HG03025 (cell line): ENCODE measurements around the gene TPSAB1.
"Not testable (repeated sequence)": the region's sequence is repeated elsewhere in the genome, so short reads cannot be mapped to it uniquely, and the experiment has no call there.

ENCODE experiments used
- ATAC-seq: cut with Tn5 transposase; IDR thresholded peaks from one replicate; pipeline ENCODE4 v1.9.1; 2021; ENCODE audit warnings: mild to moderate bottlenecking, moderate library complexity; ENCODE audit not compliant: unreplicated experiment, low FRiP score

The TPSAB1 gene

DNA sequence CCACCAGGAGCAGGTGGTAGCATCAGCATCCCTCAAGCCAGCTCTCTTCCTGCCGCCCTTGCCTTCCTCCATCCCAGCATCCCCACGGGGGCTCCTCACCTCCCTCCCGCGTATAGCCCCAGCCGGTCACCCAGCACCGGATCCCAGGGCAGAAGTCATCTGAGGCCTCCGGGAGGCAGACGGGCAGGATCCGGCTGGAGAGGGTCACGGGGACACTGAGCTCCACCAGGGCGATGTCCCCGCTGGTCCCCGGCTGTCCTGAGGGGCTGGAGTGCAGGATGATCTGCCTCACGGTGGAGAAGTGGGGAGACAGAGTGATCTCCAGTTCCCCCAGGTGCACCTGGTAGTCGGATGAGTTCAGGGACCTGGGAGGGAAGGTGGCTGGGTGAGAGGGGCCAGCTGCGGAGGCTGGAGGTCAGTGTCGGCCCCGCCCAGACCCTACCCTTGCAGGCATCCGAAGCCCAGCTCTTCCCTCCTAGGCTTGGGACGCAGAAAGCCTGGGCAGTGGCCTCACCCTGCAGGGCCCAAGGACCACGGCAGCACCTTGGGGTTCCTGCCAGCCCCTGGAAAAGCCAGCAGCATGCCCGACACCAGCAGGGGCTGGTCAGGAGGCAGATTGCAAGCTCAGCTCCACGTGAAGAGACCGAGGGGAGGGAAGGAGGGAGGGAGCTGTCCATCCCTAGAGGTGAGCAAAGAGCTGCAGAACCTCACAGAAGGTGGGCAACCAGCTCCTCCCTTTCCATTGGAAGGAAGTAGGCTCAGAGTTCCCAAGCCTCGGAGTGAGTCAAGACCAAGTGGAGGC is 17.8 kb upstream of the TPSAB1 start:
- ATAC-seq, result no peak

DNA sequence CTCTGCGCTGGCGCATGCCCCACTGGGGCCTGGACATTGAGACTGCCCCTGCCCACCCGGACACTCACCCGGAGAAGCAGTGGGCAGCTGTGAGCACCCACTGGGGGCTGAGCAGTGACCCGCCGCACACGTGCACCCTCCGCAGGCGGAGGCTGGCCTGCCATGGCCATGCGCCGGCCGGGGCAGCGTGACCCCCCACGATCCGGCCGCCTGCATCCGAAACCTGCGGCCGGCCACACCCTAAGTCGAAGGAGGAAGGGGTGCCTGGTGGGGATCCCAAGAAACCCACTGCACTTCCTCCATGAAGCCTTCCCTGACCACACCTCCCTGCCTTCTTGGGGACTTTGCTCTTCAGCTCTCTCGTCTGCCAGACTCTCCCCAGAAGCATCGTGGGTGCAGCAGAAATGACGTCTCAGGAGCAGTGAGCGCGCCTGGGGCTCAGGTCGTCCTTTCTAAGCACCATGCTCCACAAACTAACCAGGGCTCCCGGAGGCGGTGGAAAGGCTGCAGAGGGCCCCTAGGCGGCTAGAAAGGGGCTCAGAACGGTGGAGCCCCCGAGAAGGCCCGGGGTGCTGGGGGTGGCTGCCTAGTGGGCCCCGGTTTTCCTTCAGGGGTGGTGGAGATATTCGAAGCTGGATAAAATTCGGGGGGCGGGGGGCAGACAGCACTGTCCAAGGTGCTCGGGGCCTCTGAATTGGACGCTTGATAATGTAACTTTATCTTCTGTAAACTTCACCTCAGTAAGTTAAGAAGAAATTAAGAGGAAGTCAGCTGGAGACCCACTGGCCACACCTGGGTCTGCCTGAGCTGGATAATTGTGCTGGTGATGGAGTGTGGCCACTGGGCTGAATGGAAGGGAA is 16.9 kb upstream of the TPSAB1 start:
- ATAC-seq, result no peak

DNA sequence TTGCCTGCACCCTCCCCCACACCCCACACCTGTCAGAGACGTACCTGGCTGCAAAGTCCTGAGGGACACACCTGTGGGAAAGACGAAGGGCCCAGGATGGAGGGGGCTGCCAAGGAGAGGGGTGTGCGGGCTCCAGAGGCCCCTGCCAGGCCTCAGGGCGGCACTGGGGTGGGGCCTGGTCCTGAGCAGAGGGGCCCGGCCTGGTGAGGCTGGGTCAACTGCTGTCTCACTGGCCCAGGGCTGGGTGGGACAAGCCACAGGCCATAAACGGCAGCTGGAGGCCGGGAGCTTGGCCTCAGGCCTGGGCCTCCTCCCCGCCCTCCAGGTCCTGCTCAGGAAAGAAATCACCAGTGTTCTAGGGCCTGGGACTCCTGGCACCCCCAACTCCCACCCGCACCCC is 15.9 kb upstream of the TPSAB1 start:
- ATAC-seq, result no peak

GRCh38 chr16:1225051-1225451 is 15.5 kb upstream of the TPSAB1 start, which contains the start of gene TPSG1:
TSS of gene TPSG1 (minus strand) at chr16:1225268. CDS start at chr16:1225252, 16 bp downstream.
- ATAC-seq, result no peak

DNA sequence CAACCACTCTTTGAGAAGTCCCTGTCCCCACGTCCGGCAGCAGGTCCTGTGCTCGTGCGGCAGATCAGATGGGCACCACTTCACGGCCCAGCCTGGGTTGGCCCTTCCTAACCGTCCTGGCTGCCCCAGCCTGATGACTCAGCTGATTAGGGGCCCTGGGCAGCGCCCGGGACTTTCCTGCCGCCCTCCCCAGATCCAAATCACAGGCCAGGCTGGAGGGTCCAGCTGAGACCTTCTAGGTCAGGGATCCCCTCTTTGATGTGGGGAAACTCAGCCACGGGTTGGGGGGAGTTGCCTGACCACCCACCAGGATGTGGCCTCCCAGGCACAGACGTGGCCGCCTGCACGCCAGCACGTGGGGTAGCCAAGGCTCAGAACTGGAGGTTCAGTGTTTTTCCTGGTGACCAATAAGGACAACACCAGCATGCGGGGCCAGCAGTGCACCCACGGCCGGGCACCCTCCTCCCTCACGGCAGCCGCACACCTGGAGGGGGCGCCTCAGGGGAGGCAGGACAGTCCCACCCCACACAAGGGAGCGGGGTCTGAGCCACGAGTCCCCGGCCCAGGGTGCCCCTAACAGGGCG is 14.7 kb upstream of the TPSAB1 start:
- not testable (repeated sequence) for ATAC-seq

DNA sequence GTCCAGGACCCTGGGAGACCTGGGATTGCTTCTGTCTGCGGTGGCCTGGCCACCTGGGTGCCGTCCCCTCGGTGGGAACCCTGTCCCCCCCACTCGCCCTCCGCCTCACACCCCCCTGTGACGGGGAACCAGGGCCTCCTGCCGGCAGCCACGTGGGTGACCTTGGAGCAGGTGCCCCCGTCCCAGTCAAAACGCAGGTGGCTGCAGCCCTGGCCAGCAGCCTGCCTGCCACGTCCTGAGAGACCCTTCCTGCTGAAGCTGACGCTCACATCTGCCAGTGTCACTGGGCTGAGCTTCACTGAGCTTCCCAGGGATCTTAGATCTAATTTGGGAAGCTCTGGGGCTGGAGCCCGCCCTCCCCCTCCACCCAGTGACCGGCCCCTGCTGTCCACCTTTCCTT is 13.8 kb upstream of the TPSAB1 start:
- not testable (repeated sequence) for ATAC-seq

DNA sequence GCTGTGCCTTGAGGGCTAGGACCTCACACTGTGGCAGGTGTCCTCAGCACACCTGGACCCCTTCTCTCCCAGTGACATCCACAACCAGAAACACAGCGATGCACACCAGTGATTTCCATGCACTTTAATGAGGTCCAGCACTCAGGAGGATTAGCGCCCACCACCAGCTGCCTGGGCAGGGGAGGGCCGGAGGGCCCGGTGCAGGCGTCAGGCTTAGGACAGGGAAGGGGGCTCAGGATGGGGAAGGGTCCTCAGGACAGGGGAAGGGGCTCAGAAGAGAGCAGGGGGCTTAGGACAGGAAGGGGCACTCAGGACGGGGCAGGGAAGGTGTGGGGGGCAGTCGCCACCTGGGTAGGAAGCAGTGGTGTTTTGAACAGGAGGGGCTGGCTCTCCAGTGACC is 12.3 kb upstream of the TPSAB1 start:
- not testable (repeated sequence) for ATAC-seq

DNA sequence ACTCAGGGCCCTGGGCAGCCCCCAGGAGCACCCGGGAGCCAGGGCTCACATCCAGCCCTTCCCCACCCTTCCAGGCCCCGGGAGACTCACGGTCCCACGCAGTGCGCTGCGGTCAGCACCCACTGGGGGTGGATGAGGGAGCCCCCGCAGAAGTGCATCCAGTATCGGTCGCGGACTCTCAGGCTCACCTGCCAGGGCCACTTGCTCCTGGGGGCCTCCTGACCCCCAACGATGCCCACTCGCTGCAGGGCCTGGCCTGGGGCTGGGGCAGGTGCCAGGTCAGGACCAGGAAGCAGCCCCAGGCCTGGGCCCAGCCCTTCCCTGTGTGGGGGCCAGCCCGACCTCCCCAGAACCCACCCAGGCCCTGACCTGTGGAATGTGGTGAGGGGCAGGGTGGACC is 11.0 kb upstream of the TPSAB1 start:
- not testable (repeated sequence) for ATAC-seq

DNA sequence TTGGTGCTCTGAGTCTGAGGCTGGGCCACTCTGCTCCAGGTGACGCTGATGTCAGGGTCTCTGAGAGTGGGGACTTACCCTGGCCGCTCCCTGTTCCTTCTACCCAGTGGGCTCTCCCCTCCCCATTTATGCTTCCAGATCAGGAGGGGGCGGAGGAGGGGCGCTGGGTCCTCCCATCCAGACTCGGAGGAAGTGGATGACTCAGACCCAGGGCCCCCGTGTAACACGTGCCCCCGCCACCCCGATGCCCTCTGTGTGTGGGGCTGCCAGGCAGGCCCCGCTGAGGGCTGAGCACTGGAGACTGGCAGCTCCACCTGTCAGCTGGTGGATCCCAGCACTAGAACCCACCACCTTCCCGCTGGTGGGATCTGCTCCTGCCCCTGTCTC is 10.4 kb upstream of the TPSAB1 start, which contains the start of gene TPSB2:
Gene TPSB2 (minus strand): TSS at position 101 of the 387 bp plus-strand sequence. CDS start 233 bp downstream, outside the sequence.
- ATAC-seq, result not testable (repeated sequence)

GRCh38 chr16:1230471-1231212 is 9.9 kb upstream of the TPSAB1 start:
- not testable (repeated sequence) for ATAC-seq

- not testable (repeated sequence) for ATAC-seq
Observed at GRCh38 chr16:1231301-1231700, 9.2 kb upstream of the TPSAB1 start.

DNA sequence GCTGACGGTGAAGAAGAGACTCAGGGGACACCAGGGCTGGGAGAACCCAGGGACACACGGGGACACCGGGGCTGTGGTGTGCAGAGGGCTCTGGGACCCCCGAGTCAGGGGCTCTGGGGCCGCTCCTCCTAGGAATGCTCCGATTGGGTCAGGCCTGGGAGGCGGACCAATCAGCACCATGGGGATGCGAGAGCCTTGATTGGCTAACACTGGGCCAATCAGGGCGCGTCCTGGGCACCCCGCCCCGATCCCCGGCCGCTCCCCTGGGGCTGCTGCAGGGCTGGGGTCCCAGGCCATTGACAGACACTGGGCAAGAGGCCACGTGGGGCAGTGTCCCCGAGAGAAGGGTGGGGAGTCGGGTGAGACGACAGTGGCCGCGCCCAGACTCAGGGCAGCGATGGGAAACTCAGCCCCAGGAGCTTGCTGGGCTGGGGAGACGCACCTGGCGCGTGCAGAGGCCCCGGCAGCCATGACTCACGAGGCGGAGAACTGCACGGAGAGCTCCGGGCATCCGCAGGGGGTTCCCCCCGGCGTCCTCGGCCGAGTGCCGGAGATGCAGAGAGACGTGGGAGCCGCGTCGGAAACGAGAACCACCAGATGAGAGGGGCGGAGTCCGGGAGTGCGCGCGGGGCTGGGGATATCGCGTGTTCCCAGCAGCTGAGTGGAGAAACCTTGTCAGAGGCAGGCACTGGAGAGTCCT is 8.3 kb upstream of the TPSAB1 start:
- ATAC-seq, result not testable (repeated sequence)

- ATAC-seq, result not testable (repeated sequence)
Observed at GRCh38 chr16:1236659-1237058, 3.8 kb upstream of the TPSAB1 start.

- no peak for ATAC-seq
Observed at GRCh38 chr16:1237990-1238389, 2.5 kb upstream of the TPSAB1 start.

DNA sequence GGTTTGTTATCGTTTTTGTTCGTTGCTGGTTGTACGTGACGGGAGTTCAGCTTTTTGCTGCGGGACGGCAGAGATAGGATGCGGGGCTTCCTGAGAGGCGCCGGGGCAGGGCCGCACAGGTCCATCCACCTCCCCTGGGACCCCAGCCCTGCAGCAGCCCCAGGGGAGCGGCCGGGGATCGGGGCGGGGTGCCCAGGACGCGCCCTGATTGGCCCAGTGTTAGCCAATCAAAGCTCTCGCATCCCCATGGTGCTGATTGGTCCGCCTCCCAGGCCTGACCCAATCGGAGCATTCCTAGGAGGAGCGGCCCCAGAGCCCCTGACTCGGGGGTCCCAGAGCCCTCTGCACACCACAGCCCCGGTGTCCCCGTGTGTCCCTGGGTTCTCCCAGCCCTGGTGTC is 1.6 kb upstream of the TPSAB1 start:
- ATAC-seq, result not testable (repeated sequence)

GRCh38 chr16:1239575-1239974 is 930 bp upstream of the TPSAB1 start:
- not testable (repeated sequence) for ATAC-seq

GRCh38 chr16:1241081-1241480 is 576 bp downstream of the TPSAB1 start:
- ATAC-seq, result not testable (repeated sequence)

DNA sequence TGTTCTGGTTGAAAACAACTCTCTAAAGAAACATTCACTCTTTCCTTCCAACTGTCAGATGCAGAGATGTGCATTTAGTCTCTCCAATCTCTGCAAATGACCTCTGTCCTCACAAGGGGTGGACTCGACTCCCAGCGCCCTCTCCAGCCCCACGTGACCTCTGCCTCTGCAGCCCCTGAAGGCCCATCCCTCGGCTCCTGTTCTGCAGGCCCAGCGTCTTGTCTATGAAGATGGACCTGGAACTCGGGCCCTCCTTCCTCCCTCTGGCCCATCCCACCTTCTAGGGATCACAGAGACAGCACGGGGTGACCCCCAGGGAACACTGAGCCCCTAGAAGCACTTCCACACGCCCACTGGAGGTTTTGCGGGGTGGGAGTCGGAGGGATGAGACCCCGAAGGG is 2.9 kb downstream of the TPSAB1 start:
- not testable (repeated sequence) for ATAC-seq
